HG03135 (cell line): ENCODE data around the gene DXO.
"Not testable (repeated sequence)": the region's sequence is repeated elsewhere in the genome, so short reads cannot be mapped to it uniquely, and the experiment has no call there.

Experiments
- ATAC-seq: cut with Tn5 transposase; IDR thresholded peaks from one replicate; pipeline ENCODE4 v1.9.1; 2021; ENCODE audit warnings: mild to moderate bottlenecking, moderate library complexity; ENCODE audit not compliant: unreplicated experiment

The DXO gene

DNA sequence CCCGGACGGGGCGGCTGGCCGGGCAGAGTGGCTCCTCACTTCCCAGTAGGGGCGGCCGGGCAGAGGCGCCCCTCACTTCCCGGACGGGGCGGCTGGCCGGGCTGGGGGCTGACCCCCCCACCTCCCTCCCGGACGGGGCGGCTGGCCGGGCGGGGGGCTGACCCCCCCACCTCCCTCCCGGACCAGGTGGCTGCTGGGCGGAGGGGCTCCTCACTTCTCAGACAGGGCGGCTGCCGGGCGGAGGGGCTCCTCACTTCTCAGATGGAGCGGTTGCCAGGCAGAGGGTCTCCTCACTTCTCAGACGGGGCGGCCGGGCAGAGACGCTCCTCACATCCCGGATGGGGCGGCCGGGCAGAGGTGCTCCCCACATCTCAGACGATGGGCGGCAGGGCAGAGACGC, 39.8 kb downstream of the DXO start:
- not testable (repeated sequence) for ATAC-seq

GRCh38 chr6:31930962-31931361, 41.0 kb downstream of the DXO start:
- no peak for ATAC-seq

DNA sequence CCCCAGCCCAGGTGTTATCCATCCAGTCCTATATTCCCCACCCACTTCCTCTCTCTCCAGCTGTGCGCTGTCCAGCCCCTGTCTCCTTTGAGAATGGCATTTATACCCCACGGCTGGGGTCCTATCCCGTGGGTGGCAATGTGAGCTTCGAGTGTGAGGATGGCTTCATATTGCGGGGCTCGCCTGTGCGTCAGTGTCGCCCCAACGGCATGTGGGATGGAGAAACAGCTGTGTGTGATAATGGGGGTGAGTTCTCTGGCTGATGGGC, 43.3 kb downstream of the DXO start:
- no peak for ATAC-seq

- no peak for ATAC-seq
These were observed 43.9 kb downstream of the DXO start for GRCh38 chr6:31927863-31928671.

DNA sequence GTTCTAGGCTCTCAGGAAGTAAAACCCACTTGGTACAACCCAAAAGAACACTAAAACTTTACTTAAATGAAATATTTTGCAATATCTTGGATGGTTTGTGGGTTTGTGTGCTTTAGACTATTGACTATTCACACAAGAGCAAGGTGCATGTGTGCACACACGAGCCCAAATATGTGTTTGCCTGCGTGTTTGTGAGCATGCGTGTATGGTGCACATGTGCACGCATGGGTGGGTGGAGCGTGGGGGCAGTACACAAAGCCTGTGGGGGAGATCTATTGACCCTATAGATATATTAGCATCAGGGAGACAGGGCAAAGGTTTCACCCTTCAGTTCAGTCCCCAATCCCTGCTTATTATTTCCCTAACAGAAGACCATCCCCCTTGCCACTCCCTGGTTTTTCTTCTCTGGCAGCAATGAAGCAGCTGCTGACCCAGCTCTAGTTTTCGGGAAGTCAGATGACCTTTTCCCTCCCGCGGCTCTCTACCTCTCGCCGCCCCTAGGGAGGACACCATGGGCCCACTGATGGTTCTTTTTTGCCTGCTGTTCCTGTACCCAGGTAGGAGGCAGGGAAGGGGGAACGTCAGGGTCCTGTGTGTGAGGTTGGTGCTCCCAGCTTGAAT, 44.6 kb downstream of the DXO start, which contains the start of gene C2:
C2 (plus strand) TSS at position 476 of the 621 bp plus-strand sequence; CDS start at position 512, 36 bp downstream.
- ATAC-seq, result no peak

GRCh38 chr6:31922942-31923341, 49.0 kb downstream of the DXO start:
- no peak for ATAC-seq

DNA sequence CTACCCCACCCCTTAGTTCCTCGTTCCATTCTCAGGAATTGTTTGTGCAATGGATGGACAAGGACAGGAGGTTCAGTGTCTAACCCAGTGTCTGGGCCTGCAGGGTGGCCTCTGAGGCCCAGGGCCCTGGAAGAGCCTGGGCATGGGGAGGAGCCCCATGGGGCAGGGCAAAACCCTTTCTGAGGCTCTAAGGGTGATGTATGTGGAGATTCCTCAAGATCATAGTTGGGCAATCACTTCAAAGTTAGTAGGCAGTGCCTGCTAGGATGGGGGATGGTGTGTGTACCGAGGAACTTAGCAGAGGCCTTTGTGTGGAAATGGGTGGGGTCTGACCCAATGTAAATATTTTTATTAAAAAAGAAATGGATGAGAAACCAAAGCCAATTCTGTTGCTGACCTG, 51.1 kb downstream of the DXO start:
- ATAC-seq, result no peak
